Naive thymus-derived CD4-positive, alpha-beta T cell (primary cell): ENCODE measurements around the gene SKIC8. TPM values are rescaled to one million over a fixed set of nuclear protein-coding genes. Genes with fewer than 3 reads are reported as not detected.

Source experiments
- ATAC-seq: fragments of 150-1000 bp; cut with Tn5 transposase; 2 replicates; pipeline ENCODE4 v1.10.0; 2021; ENCODE audit warnings: mild to moderate bottlenecking, moderate library complexity
- CTCF ChIA-PET: fragments of 350-600 bp; sonication (Branson Sonifier 250); formaldehyde crosslinking; loops from one replicate; lab custom pipeline; 2021; ENCODE audit warnings: antibody characterized with exemption; lab: Charles Lee
- POLR2A ChIA-PET: fragments of 350-600 bp; sonication (Branson Sonifier 250); formaldehyde crosslinking; loops from one replicate; lab custom pipeline; 2021; ENCODE audit warnings: antibody characterized with exemption, inconsistent platforms; lab: Charles Lee
- DNase-seq, 9 donors: peaks; one replicate each; pipeline versions ENCODE4 v3.0.0 to v3.0.0-alpha.2; 2020 to 2022; ENCODE audit warnings: mixed read lengths in 1 of 9
- H3K27ac ChIP-seq: one replicate; pipeline ENCODE4 v1.7.0; 2013; ENCODE audit warnings: mild to moderate bottlenecking, low read depth, low read length, moderate library complexity
- H3K27me3 ChIP-seq, 2 donors: one replicate each; pipeline ENCODE4 v1.7.0; 2013; ENCODE audit warnings: low read length in 2 of 2, mild to moderate bottlenecking in 2 of 2, moderate library complexity in 2 of 2; ENCODE audit not compliant: control insufficient read depth in 2 of 2, insufficient read depth in 2 of 2
- H3K36me3 ChIP-seq, 3 experiments: 1 replicate in 2 of 3; 2 replicates in 1 of 3; pipeline ENCODE4 v1.7.0; 2013; ENCODE audit warnings: low read length in 3 of 3, mild to moderate bottlenecking in 3 of 3, moderate library complexity in 1 of 3; ENCODE audit not compliant: insufficient read depth in 3 of 3, control insufficient read depth in 2 of 3
- H3K4me1 ChIP-seq, 2 donors: one replicate each; pipeline ENCODE4 v1.7.0; 2013; ENCODE audit warnings: low read length in 2 of 2, mild to moderate bottlenecking in 2 of 2, moderate library complexity in 1 of 2; ENCODE audit not compliant: control insufficient read depth in 2 of 2, insufficient read depth in 2 of 2
- H3K4me3 ChIP-seq: 2 replicates; pipeline ENCODE4 v1.7.0; 2013; ENCODE audit warnings: mild to moderate bottlenecking, low read length
- H3K9me3 ChIP-seq, 3 experiments: 1 replicate in 2 of 3; 2 replicates in 1 of 3; pipeline ENCODE4 v1.7.0; 2013; ENCODE audit warnings: low read length in 3 of 3; ENCODE audit not compliant: control insufficient read depth in 2 of 3
- H3K27ac Mint-ChIP-seq, 9 donors: one replicate each; pipeline ENCODE4 v1.8.0; 2020 to 2022; ENCODE audit warnings: mixed read lengths in 9 of 9, mild to moderate bottlenecking in 8 of 9, moderate library complexity in 5 of 9, inconsistent platforms in 2 of 9
- H3K27me3 Mint-ChIP-seq, 5 donors: one replicate each; pipeline ENCODE4 v1.8.0; 2021 to 2022; ENCODE audit warnings: mixed read lengths in 5 of 5, mild to moderate bottlenecking in 1 of 5
- H3K36me3 Mint-ChIP-seq, 5 donors: one replicate each; pipeline ENCODE4 v1.8.0; 2020 to 2022; ENCODE audit warnings: mixed read lengths in 5 of 5, mild to moderate bottlenecking in 3 of 5, inconsistent platforms in 1 of 5
- H3K4me1 Mint-ChIP-seq, 7 donors: one replicate each; pipeline ENCODE4 v1.8.0; 2020 to 2022; ENCODE audit warnings: mixed read lengths in 7 of 7, mild to moderate bottlenecking in 3 of 7, inconsistent platforms in 1 of 7
- H3K4me3 Mint-ChIP-seq, 10 donors: one replicate each; pipeline ENCODE4 v1.8.0; 2020 to 2022; ENCODE audit warnings: mild to moderate bottlenecking in 10 of 10, mixed read lengths in 10 of 10, moderate library complexity in 6 of 10, inconsistent platforms in 2 of 10
- H3K9me3 Mint-ChIP-seq, 11 donors: one replicate each; pipeline ENCODE4 v1.8.0; 2020 to 2022; ENCODE audit warnings: mixed read lengths in 11 of 11, mild to moderate bottlenecking in 4 of 11, inconsistent platforms in 1 of 11, moderate library complexity in 1 of 11
- intact Hi-C, 2 donors: fragments of 100-400 bp; cut with micrococcal nuclease; formaldehyde crosslinking; loops; one replicate each; pipeline ENCODE4 v1.15.1; 2023
- polyA plus RNA-seq, 2 donors: library from polyadenylated mRNA; unstranded; fragments of 300-500 nt; fragmentation: Illumina TruSeq; gene quantifications; one replicate each; pipeline ENCODE4 v1.2.3, GENCODE V29; 2021
- total RNA-seq, 6 experiments: library from RNA in 5 of 6; stranded (reverse) in 5 of 6; gene quantifications; 1 replicate in 5 of 6; 2 replicates in 1 of 6; pipeline ENCODE4 v1.2.3 and lab custom pipeline; 2021 to 2026

The SKIC8 gene
- total and polyA plus RNA-seq, 7 experiments from 2014 or later: 26.7 to 95.8 (median 45.4) TPM

- ChIA-PET POLR2A (interaction anchor here (0.7 to 4.5 kb wide), 12 partner anchors 12 to 300 kb away, joined by 3 to 36 read pairs (median 4); partner anchors contain the start of genes IREB2, PSMA4 and SKIC8), CTCF (interaction anchor here (1.2 kb wide), 1 partner anchor 20 kb away, joined by 3 read pairs; no protein-coding TSS in a partner anchor)
- ATAC-seq: peak; percentile 82
- Mint-ChIP-seq H3K4me3 (peak within 1 kb of the TSS; percentile 81 to 94 (median 90)), H3K27ac (peak within 1 kb of the TSS; percentile 87 to 96 (median 92)), H3K27me3 (no peaks in the 10 kb centered on the region), H3K4me1 (peaks cover 25 to 48% (median 34%) of the 10 kb centered on the region in 7 donors), H3K9me3 (no peaks in the 10 kb centered on the region), H3K36me3 (peaks cover 0 to 2% (median 0%) of the 10 kb centered on the region in 5 donors)
- peak; percentile 60 to 74 (median 68) for DNase-seq
- no peaks in the 10 kb centered on the region for H3K9me3 ChIP-seq
- intact Hi-C loops: loop anchor here (1.0 kb wide), 2 partner anchors 35 to 159 kb away; partner anchors contain the start of gene SKIC8 (in 2 of the 2)
- H3K36me3 ChIP-seq: no peaks in the 10 kb centered on the region
- peaks cover 13 to 18% of the 10 kb centered on the region in 2 donors for H3K4me1 ChIP-seq
- peak within 1 kb of the TSS; percentile 83 for H3K27ac ChIP-seq
- H3K27me3 ChIP-seq: no peaks in the 10 kb centered on the region
- H3K4me3 ChIP-seq: peak within 1 kb of the TSS; percentile 74
These were observed 34.9 kb downstream of the SKIC8 start, which contains the start of gene DNAJA4 for GRCh38 chr15:78264304-78265136. Gene DNAJA4, plus strand, starts transcription at chr15:78264562. Its CDS starts 202 bp downstream, at chr15:78264764.

GRCh38 chr15:78263907-78264303 is 35.5 kb downstream of the SKIC8 start:
- H3K9me3 ChIP-seq: no peaks in the 10 kb centered on the region
- Mint-ChIP-seq H3K9me3 (no peaks in the 10 kb centered on the region), H3K4me3 (peak overlapping the region; percentile 53 to 85 (median 68)), H3K36me3 (no peaks in the 10 kb centered on the region), H3K27ac (peak overlapping the region in 8 of 9 donors; percentile 54 to 90 (median 78)), H3K4me1 (peaks cover 23 to 44% (median 34%) of the 10 kb centered on the region in 7 donors), H3K27me3 (no peaks in the 10 kb centered on the region)
- H3K4me1 ChIP-seq: peaks cover 13 to 18% of the 10 kb centered on the region in 2 donors
- ChIA-PET CTCF (no interaction called here), POLR2A (interaction anchor here (0.8 to 4.5 kb wide), 7 partner anchors 13 to 230 kb away, joined by 3 to 36 read pairs (median 4); partner anchors contain the start of genes IREB2 and SKIC8)
- H3K36me3 ChIP-seq: no peaks in the 10 kb centered on the region
- peak overlapping the region; percentile 43 for H3K4me3 ChIP-seq
- H3K27ac ChIP-seq: peak overlapping the region; percentile 83
- no peak for ATAC-seq
- intact Hi-C loops: loop anchor here in 1 of 2 donors (1.0 kb wide), 1 partner anchor 35 kb away; the partner anchor contains the start of gene SKIC8
- peak in 1 of 9 donors; percentile 6 for DNase-seq
- H3K27me3 ChIP-seq: no peaks in the 10 kb centered on the region

GRCh38 chr15:78263351-78263781 is 36.0 kb downstream of the SKIC8 start:
- ChIA-PET CTCF (interaction anchor here (1.0 to 1.4 kb wide), 2 partner anchors 36 to 160 kb away, joined by 4 read pairs; partner anchors contain the start of gene SKIC8), POLR2A (interaction anchor here (1.0 to 4.5 kb wide), 4 partner anchors 28 to 174 kb away, joined by 3 to 36 read pairs (median 15); partner anchors contain the start of genes IREB2 and SKIC8)
- DNase-seq (peak in 1 of 9 donors; percentile 17), ATAC-seq (no peak)
- Mint-ChIP-seq H3K27ac (peak overlapping the region; percentile 54 to 90 (median 75)), H3K4me3 (peak overlapping the region; percentile 53 to 85 (median 68)), H3K9me3 (no peaks in the 10 kb centered on the region), H3K27me3 (no peaks in the 10 kb centered on the region), H3K36me3 (no peaks in the 10 kb centered on the region), H3K4me1 (peaks cover 20 to 39% (median 30%) of the 10 kb centered on the region in 7 donors)
- intact Hi-C loops: no loop called here
- Histone ChIP-seq H3K4me1 (peaks cover 13 to 18% of the 10 kb centered on the region in 2 donors), H3K27me3 (no peaks in the 10 kb centered on the region), H3K4me3 (no peak overlapping the region), H3K36me3 (no peaks in the 10 kb centered on the region), H3K9me3 (no peaks in the 10 kb centered on the region), H3K27ac (no peak overlapping the region)

GRCh38 chr15:78261062-78261461 is 38.3 kb downstream of the SKIC8 start:
- CTCF ChIA-PET: no interaction called here
- H3K4me1 ChIP-seq: peaks cover 12% of the 10 kb centered on the region in 2 donors
- ATAC-seq (no peak), DNase-seq (no peak)
- Mint-ChIP-seq H3K9me3 (no peaks in the 10 kb centered on the region), H3K27ac (no peak overlapping the region), H3K4me1 (peaks cover 7 to 16% (median 11%) of the 10 kb centered on the region in 7 donors), H3K4me3 (no peak overlapping the region), H3K36me3 (no peaks in the 10 kb centered on the region), H3K27me3 (no peaks in the 10 kb centered on the region)
- no peaks in the 10 kb centered on the region for H3K27me3 ChIP-seq
- intact Hi-C loops: no loop called here
- no peak overlapping the region for H3K4me3 ChIP-seq
- H3K27ac ChIP-seq: no peak overlapping the region
- H3K9me3 ChIP-seq: no peaks in the 10 kb centered on the region
- POLR2A ChIA-PET: interaction anchor here (0.6 to 1.0 kb wide), 2 partner anchors 39 to 132 kb away, joined by 3 read pairs; partner anchors contain the start of gene SKIC8
- no peaks in the 10 kb centered on the region for H3K36me3 ChIP-seq

- ChIA-PET POLR2A (interaction anchor here (0.6 to 1.0 kb wide), 2 partner anchors 39 to 133 kb away, joined by 3 read pairs; partner anchors contain the start of gene SKIC8), CTCF (no interaction called here)
- no peak overlapping the region for H3K4me3 ChIP-seq
- ATAC-seq (no peak), DNase-seq (no peak)
- H3K4me1 ChIP-seq: peaks cover 7% of the 10 kb centered on the region in 2 donors
- no peak overlapping the region for H3K27ac ChIP-seq
- Mint-ChIP-seq H3K36me3 (no peaks in the 10 kb centered on the region), H3K27ac (no peak overlapping the region), H3K4me1 (peaks cover 1 to 10% (median 5%) of the 10 kb centered on the region in 7 donors), H3K27me3 (no peaks in the 10 kb centered on the region), H3K9me3 (no peaks in the 10 kb centered on the region), H3K4me3 (no peak overlapping the region)
- intact Hi-C loops: no loop called here
- no peaks in the 10 kb centered on the region for H3K27me3 ChIP-seq
- H3K36me3 ChIP-seq: no peaks in the 10 kb centered on the region
- no peaks in the 10 kb centered on the region for H3K9me3 ChIP-seq
These were observed 38.9 kb downstream of the SKIC8 start for GRCh38 chr15:78260489-78260888.

- Histone ChIP-seq H3K27ac (no peak overlapping the region), H3K9me3 (no peaks in the 10 kb centered on the region), H3K27me3 (no peaks in the 10 kb centered on the region), H3K4me3 (no peak overlapping the region), H3K36me3 (no peaks in the 10 kb centered on the region), H3K4me1 (peaks cover 0 to 4% of the 10 kb centered on the region in 2 donors)
- CTCF ChIA-PET: no interaction called here
- Mint-ChIP-seq H3K36me3 (no peaks in the 10 kb centered on the region), H3K27me3 (no peaks in the 10 kb centered on the region), H3K27ac (no peak overlapping the region), H3K9me3 (no peaks in the 10 kb centered on the region), H3K4me3 (no peak overlapping the region), H3K4me1 (peaks cover 0 to 5% (median 0%) of the 10 kb centered on the region in 7 donors)
- intact Hi-C loops: no loop called here
- DNase-seq (no peak), ATAC-seq (no peak)
- POLR2A ChIA-PET: no interaction called here
These were observed 40.2 kb downstream of the SKIC8 start for GRCh38 chr15:78259232-78259631.
